HG03103 (cell line): ENCODE measurements around the gene B3GALNT1.

Experiments
- ATAC-seq: cut with Tn5 transposase; IDR thresholded peaks from one replicate; pipeline ENCODE4 v1.9.1; 2021; ENCODE audit warnings: low read depth; ENCODE audit not compliant: unreplicated experiment

Gene B3GALNT1, protein sequence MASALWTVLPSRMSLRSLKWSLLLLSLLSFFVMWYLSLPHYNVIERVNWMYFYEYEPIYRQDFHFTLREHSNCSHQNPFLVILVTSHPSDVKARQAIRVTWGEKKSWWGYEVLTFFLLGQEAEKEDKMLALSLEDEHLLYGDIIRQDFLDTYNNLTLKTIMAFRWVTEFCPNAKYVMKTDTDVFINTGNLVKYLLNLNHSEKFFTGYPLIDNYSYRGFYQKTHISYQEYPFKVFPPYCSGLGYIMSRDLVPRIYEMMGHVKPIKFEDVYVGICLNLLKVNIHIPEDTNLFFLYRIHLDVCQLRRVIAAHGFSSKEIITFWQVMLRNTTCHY

DNA sequence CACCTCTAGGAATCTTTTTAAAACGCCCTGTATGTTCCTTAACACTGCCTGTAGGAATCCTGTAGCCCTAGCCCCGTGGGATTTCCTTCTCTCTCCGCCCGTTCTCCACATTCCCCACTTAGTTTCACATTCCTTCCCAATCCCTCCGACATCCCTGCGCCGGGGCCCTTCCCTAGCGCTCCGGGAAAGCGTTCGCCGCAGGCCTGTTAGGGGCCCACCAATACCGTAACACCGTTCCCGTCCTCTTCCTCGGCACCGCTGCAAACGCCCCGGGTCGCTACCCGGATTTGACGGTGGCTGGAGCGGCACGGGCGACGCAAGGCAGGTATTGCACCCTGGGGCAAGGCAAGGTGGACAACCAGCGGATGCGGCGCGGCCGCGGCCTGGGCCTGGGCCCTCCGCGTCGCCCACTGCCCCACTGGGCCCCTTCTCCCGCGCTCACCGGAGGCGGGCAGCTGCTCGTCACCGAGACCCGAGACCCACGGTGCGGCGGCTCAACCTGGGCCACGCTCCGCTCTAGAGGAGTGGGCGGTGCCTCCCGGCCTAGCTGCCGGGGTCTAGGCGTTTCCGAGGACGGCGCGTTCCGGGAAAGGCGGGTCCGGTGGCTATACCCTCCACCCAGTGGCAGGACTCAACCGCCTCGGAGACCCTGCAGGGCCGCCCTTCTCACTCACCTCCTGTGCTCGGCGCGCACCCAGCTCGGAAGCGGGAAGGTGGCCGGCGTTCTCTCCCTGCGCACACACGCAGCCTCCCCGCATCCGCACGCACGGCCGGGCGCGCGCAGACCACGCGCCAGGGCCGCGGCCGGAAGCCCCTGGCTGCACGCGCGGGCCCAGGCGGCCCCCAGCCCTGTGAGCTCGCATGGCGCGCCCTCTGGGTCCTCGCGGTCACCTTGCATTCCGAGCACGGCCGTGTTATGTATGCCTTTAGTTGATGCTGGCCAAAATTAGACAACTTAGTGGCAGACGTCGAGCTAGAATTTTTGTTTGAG, at the start of gene B3GALNT1:
Gene B3GALNT1 (minus strand): TSS at position 789 of the 991 bp plus-strand sequence. CDS start 18,595 bp downstream, outside the sequence.
- ATAC-seq: peak; percentile 71

DNA sequence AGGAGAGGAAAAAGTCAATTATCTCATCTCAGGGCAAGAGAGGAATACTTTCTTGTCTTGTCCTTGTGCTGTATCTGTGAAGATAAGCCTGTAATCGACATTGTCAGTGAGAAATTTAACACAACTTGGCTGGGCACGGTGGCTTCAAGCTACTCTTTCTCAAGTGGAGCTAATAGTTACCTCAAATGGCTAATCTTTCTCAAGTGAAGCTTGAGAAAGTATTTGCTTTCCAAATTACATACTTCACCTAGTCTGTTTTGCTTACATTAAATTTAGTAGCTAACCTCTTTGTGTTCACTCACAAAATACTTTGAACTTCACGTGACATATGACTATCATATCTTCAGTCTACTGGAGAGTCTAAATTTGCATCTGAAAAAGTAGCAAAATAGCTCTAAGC, 48.3 kb upstream of the B3GALNT1 start:
- no peak for ATAC-seq

DNA sequence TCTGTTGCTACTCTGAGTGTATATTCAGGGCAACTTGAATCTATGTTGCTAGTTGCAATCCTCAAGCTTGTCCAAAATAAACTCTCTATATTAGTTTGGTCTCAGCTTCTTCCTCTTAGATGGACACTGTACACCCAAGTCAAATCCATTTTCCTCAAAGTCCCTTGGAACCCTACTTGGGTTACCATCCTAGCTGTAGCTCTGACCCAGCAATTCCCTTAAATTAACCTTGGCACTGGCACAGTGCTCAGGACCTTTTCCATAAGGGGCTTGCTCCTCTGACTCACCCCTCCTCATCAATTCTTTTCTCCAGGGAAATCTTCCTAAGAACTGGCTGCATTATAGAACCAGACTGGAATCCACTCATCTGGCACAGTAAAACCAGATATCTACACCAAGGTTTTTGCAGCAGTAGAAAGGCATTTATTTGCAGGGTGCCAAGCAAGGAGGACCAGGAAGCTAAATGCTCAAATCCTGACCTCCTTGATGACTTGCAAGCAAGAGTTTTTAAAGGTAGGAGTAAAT, 44.9 kb upstream of the B3GALNT1 start:
- ATAC-seq: no peak

DNA sequence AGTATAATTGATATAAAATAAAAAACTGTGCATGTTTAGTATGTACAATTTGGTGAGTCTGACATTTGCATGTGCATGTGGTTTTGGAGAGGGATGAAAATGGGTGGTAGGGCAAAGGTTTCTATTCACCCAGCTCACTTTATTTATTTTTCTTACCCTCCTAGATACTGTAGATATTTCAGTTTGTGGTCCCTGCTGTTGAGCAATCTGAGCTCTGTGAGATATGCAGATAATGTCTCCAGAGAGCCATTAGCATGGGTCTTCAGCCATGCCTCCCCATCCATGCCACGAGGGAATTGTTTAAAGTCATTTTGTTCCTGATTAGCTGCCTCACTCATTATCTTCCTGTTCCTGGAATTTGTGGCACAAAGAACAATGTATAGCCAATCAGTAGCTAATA, 44.4 kb upstream of the B3GALNT1 start:
- ATAC-seq: no peak

DNA sequence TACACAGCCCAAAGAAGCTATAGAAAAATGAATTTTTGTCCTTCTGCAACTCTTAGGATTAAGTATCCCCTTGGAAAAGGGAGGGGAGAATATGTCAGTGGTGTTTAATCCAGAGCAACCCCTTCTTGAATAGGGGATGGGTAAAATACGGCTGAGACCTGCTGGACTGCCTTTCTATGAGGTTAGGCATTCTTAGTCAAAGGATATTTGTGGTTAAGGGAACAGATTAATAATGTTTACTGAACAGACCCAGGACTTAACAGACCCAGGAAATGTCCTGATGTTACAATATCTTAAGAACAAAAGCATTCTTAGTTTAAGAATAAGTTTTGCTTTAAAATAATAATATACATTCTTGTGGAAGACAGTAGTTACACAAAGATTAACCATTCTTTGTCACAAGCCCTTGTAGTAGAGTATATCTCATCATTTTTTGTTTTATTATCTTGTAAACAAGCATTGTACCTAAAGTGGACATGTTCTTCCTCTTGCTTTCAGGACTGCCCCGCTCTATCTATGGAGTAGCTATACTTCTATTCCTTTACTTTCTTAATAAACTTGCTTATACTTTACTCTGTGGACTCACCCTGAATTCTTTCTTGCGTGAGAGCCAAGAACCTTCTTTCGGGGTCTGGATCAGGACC, 43.8 kb upstream of the B3GALNT1 start:
- no peak for ATAC-seq

DNA sequence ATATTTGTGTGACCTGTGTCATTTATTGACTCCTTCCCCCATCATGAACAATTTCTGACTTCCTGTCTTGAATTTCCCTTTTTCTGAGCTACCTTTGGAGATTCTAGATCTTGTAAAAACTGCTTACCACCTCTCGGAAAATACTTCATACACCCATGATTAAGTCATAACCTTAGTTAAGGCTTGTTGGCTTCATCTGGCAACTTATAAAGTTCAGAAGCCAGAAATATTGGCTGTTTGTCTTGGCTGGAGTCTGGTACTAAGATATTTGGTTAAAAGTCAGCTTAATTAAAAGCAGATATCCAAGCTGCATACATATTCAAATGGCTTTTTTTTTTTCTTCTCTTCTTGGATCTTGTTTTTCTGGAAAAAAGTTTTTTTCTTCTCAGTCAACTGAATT, 37.3 kb upstream of the B3GALNT1 start:
- no peak for ATAC-seq

DNA sequence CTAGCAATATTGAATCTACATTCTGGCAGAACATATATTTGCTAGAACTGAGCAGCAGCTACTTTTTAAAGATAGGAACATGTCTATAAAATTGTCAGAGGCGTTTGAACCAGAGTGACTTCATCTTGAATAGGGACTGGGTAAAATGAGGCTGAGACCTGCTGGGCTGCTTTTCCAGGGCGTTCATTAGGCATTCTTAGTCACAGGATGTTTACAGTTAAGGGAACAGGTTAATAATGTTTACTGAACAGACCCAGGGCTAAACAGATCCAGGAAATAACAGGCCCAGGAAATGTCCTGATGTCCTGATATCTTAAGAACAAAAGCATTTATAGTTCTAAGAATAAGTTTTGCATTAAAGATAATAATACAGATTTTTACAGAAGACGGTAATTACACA, 34.5 kb upstream of the B3GALNT1 start:
- no peak for ATAC-seq

DNA sequence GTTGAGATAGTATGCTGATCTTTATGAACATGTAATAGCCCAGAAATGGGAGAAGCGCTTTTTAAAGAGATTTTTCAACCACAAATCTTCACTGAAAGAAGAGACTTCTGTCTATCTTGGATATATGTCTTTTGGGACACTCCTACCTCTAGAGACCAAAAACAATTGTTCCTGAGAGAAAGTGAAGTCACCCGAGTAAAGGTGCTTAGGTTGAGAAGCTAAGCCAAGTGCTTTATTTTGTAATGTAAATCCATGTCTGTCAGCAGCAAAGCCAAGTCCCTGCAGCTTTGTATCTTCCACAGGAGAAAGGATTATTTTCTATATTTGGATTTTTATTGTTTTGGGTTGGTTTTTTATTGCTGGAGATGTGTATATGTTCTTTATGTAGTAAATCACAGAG, 32.1 kb upstream of the B3GALNT1 start:
- ATAC-seq: no peak

DNA sequence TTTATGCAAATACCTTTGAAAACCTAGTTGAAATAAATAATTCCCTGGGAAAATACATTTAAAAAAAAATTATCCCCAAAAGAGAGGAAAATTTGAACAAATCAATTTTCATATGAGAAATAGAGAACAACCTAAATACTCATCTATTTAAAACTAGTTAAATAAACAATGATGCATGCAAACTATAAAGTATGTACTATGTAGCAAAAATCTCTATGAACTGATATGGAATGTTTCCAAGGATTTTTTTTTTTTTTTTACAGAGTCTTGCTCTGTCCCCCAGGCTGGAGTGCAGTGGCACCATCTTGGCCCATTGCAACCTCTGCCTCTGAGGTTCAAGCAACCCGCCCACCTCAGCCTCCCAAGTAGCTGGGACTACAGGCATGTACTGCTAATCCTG, 27.2 kb upstream of the B3GALNT1 start:
- no peak for ATAC-seq

DNA sequence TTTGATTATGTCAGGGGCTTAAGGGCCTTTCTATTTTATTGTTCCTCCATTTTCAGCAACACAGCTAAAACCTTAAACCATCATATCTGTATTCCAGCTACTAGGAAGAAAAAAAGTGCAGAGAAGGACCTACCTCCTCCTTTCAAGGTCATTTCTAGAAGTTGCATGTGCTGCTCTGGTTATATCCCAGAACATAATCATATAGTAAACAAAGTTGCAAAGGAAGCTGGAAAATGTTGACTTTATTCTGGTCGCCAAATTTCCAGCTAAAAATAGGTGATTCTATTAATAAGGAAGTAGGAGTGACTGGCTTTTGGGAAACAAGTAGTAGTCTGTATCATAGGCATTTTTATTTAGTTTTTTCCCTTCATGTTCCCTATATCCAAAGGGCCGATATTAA, 21.3 kb upstream of the B3GALNT1 start:
- no peak for ATAC-seq

DNA sequence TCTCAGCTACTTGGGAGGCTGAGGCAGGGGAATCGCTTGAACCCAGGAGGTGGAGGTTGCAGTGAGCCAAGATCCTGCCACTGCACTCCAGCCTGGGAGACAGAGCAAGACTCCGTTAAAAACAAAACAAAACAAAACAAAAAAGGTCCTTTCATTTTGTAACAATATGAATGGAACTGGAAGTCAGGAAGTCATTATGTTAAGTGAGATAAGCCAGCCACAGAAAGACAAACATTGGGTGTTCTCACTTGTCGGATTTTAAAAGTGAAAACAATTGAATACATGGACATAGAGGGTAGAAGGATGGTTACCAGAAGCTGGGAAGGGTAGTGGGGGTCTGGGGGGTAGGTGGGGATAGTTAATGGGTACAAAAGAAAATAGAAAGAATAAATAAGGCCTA, 12.5 kb upstream of the B3GALNT1 start:
- no peak for ATAC-seq

DNA sequence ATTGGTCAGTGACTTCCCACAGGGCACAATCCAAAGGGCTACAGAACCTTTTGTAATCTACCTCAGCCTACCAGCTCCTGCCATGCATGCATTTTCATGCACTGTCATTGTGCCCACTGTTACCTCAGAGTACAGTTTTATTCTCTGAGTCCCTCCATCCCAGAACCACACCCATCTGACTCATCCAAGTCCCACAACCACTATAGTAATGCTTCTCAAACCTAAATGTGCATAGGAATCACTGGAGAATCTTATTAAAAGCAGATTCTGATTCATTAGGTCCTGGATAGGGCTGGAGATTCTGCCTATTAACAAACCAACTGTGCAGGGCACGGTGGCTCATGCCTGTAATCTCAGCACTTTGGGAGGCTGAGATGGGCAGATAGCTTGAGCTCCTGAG, 3.7 kb upstream of the B3GALNT1 start:
- no peak for ATAC-seq

DNA sequence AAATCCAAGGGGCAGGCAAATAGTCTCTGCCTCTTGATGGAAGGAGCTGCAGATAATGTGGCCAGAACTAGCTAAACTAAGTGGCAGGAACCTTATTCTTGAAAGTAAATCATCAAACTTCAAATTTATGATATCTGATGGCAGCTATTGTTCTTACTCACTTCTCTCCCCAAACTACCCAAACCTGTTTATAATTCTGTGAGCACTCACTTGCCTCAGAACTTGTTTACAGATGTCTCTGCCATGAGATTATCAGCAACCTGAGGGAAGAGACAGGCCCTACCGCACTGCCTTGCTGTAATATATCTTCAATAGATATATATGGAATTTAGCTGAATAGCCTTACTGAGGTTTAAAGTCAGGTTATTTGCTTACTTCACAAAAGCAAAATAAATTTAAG, 2.2 kb upstream of the B3GALNT1 start:
- ATAC-seq: no peak

DNA sequence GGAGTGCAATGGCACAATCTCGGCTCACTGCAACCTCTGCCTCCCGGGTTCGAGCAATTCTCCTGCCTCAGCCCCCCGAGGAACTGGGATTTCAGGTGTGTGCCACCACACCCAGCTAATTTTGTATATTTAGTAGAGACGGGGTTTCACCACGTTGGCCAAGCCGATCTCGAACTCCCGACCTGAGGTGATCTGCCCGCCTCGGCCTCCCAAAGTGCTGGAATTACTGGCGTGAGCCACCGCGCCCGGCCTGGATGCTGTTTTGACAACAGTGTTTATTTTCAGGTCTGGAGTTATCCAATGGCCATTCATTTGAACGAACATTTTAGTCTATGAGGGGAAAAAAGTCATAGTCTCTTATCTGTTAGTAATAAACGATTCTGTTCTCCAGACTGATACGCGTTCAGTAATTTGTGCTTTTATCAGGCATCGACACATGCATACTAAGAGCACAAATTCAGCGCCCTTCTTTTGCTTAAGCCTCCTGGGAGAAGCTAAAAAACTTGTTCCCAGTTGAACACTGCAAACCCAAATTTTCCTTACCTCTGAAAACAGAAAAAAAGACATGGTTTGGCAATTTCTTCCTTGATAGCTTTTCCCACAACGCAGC, 1.3 kb downstream of the B3GALNT1 start:
- no peak for ATAC-seq

DNA sequence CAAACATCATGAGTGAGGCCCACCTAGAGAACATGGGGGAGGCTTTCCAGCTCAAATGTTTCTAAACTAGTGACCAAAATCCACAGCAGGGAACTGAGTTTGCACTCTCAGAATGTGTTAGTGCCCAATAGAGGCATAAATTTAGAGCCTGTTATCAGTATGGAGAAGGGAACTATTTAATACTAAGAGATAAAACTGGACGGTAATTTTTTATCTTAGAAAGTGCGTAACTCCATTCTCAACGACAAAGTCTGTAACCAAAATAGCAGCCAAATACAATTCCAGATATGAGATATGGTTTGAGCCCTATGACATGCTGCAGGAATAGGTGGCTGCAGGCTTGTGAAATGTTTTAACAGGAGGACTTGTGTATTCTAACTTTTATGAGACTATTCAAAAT, 3.5 kb downstream of the B3GALNT1 start:
- ATAC-seq: no peak

DNA sequence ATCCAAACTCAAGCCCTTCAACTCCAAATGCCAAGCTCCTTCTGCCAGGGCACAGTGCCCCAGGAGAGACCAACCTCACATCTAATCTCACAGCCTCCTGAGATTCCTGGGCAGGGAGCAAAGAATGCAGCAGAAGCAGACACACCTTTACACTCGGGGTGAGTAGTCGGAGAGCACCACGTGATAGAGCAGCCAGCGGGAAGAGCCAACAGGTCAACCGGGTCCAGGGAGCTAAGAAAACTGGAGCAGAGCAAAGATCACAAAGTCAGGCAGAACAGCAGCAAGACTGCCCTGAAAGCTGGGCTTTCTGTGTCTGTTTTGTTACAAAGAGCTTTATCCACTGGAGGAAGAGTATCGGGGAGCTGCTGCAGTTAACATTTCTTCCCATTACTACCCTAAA, 4.2 kb downstream of the B3GALNT1 start:
- no peak for ATAC-seq

DNA sequence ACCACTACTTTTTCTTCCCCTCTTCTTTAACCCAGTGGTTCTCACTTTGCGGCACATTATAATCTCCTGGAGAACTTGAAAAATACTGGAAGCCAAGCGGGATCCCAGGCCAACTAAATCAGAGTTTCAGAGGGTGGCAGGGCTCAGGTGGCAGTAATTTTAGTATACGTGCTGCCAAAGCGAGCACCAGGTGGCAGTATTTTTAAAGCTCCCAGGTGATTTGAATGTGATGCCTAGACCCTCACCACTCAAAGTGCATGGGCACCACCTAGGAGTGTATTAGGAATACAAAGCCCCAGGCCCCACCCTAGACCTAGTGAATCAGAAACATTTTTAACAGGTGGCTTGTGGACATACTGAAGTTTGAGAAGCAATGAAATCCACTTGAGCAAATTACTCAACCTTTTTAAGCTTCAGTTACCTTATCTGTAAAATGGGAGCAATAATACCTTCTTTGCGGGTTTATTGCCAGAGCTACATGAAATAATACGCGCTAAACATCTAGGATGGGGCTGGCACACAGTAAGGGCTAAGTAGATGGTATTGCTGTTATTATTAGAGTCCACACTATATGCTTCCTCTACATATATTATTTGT, 8.3 kb downstream of the B3GALNT1 start:
- ATAC-seq: no peak

DNA sequence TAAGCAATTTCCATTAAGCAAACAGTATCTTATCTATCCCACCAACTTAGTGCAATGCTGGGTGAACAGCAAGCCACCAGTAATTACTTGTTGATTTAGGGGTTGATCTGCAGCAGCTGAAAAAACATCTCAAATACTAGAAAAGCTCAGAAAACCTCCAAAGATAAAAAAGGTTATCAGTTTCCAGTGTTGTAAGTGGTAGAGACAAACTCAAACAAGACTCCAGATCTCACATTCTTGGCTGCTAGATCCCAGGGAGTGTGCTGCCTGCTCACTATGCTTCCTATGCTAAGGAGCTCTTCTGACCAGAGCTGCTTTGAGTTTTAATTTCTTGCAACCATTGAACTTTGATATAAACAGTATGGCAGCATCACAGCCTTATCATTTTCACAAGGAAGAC, 11.3 kb downstream of the B3GALNT1 start:
- no peak for ATAC-seq

DNA sequence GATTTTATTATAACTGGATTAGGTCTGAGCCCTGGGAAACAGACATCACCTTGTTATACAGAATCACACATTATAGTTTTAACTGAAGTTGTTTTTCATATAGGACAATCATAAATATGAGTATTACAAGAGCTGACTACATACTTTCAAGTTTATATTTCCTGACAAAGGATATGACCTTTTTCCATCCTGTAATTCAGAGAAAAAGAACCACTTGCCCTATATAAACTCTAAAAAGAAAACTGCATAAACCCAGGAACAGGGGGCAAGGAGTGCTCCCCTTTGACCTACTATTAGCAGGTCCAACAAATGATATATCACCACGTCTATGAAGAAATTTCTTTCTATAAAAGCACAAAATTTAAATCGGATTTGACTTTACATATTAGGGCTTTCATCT, 20.9 kb downstream of the B3GALNT1 start:
- no peak for ATAC-seq

DNA sequence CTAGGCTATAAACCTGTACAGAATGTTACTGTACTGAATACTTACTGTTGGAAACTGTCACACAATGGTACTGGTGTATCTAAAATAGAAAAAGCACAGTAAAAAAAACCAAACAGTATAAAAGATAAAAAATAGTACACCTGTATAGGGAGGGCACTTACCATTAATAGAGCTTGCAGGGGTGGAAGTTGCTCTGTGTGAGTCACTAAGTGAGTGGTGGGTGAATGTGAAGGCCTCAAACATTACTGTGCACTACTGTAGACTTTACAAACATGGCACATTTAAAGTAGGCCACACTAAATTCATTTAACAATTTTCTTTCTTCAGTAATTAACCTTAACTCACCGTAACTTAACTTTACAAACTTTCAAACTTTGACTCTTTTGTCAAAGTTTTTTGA, 22.0 kb downstream of the B3GALNT1 start:
- ATAC-seq: no peak
